Right forelimb (tissue), 1 donor: ENCODE measurements around the gene PRKCH.

Source experiments
- DNase-seq: peaks from one replicate; pipeline ENCODE4 v3.0.0-alpha.2; 2018

The PRKCH gene

DNA sequence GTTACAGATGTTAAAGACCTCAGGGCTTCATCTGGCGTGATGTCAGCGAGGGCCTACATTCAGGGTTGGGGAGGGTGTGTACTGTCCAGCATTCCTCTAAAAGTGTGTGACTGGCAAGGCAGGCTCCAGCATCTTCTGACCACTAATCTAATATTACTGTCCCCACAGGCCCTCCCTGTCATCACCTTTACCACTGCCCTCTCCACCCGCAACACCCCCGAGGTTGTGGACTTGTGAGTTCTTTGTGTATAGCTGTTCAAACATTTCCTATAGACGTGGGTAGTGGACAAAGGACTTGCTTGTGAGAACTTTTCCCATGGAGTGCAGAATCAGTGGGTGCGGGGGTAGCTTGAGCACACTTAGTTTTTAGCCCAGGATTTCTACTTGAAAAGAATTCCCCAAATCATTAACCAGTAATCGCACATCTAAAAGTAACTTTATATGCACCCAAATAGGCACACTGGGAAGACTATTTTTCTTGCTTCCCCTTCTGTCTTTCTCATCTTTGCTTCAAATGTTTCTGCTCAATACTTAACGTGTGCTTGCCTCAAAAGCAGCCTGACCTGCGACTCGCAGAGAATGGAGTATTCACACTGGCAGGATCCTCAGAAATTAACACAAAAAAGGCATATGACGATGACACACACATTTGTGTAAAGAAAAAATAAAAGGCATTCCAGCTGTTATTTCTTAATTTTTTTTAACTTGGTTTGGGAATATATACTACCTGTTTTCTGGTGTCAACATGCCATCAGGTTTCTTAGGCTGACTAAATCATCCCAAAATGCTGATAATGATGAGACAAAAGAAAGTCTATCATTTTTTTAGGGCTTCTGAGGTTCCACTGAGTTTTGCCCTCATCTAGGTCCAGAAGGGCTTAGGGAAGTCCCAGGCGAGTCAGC lies 215.5 kb downstream of the PRKCH start:
- DNase-seq: no peak

DNA sequence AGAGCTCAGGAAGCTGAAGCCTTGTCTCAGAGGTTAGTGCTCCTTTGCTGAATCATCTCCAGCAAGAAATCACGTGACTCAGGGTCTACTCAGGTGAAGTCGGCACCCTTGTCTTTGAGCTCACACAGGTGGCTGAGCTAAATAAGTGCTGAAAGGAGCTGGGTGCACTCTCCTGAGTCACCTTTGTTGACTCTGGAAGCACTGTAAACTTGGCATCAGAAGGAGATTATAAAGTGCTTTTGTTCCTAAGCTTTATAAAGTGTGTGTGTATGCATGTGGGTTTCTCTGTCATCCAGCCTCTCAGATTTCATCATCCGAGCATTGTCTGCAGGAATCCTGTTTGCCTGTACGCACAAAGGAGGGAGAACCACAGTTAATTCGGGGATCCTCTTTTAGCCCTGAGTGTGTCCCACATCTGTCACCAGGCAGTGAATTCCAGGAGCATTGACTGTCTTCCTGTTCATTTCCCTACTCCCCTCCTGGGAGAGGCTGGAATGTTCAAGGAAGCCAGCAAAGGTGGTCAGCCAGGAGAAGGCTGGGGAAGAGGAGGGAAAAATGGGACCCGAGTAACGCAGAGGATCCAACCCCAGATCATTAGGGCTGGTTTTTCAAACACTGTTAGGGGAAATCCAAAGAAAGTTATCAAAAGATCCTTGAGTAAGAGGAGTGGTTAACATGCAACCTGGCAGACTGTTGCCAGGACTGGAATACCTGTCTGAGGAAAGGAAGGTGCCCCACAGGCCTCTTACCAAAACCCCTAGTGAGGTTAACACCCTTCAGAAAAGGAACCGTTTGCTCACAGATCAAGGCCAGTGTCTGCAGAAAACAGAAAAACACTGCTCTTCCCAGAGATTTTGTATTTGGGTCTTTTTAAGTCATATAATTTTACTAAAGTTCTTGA lies 216.4 kb downstream of the PRKCH start:
- no peak for DNase-seq

- DNase-seq: no peak
Measured at GRCh38 chr14:61538464-61539022, 217.2 kb downstream of the PRKCH start.

DNA sequence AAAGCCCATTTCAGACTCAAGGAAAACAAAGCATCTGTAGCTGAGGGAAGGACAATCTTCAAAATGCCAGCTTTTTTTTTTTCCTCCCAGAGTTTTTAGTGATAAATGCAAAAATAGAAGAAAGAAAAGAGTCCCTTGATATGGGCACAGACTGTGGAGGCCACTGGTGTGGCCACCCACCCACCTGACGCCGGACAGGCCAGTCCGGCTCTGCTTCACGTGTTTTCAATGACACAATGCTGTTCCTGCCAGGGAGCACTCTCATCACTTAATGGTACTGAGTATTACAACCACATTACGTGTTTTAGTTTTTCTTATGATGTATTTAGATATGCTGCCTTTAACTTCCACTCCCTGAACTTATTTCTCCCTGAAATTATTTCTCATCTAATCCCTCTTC lies 218.3 kb downstream of the PRKCH start:
- DNase-seq: no peak

- no peak for DNase-seq
Measured at GRCh38 chr14:61540931-61541330, 219.6 kb downstream of the PRKCH start.

GRCh38 chr14:61542848-61543790 lies 221.7 kb downstream of the PRKCH start:
- DNase-seq: no peak

DNA sequence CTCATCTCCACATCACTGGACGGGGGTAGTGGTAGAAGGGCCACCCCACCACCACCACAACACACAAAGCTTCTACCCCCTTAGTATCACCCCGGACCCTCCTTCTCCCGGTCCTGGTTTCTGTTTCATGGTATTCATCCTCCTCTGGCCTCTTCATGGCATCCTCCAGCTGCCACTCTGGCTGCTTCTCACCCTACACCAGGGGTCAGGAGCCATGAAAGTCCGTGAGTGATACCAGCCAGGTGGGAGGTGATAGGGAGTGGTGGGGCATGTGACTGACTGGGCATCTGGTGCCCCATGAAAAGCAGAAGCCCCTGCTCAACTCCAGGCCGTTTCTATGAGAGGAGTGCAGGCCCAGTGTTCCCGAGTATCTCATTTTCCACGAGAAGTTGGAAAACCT lies 222.6 kb downstream of the PRKCH start:
- no peak for DNase-seq

DNA sequence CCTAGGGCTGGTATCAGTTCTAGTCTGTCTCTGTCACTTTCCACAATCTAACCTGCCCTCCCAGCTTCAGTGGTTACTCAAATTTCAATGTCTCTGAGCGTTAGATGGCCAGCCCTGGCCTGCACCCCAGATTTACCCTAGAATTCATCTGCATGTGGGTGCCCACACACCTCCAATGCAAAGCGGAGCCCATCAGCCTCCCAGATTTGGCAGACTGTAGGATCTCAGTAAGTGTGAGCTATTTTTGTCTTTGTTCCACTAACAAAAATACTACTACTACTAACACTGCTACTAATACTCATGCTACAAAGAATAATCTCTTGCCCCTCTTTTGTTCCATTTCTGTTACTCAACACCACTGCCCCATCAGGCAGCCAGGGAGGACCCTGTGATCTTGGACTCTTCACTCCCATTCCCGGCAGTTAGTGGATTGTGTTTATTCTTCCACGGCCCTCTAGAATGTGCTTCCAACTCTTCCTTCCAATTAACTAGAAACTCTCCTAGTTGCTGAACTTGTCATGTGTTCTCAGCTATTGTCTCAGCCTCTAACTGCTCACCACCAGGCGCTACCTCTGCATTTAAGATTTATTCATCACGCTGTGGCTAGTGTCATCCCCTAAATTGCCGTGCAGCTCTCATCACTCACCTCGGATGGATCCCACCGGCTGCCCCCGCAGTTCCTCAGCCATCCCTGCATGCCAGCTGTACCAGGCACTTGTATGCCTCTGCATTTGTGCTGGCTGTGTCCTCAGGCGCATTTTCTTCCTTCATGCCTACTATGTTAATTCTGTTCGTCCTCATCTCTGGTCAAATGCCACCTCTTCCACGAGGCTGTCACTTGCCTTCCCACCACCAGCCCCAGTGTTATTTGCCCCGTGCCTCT lies 223.3 kb downstream of the PRKCH start:
- no peak for DNase-seq

- DNase-seq: no peak
Measured at GRCh38 chr14:61545726-61546455, 224.5 kb downstream of the PRKCH start.

- DNase-seq: no peak
Measured at GRCh38 chr14:61547186-61548069, 226.0 kb downstream of the PRKCH start.

DNA sequence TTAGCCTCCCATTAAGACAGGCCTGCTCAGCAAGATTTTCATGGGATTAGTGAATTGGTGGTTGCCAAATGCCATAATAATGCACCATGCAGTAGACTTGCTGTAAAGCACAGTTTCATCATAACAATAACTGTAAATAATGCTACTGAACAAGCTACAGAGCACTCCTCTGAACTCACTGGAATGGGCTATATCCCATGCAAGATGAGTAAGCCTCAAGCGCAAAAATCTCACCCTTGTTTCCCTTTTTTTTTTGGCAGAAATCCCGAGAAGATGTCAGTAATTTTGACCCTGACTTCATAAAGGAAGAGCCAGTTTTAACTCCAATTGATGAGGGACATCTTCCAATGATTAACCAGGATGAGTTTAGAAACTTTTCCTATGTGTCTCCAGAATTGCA lies 228.0 kb downstream of the PRKCH start:
- DNase-seq: no peak

- no peak for DNase-seq
Measured at GRCh38 chr14:61551384-61551783, 230.0 kb downstream of the PRKCH start.

- no peak for DNase-seq
Measured at GRCh38 chr14:61552241-61552640, 230.9 kb downstream of the PRKCH start.

DNA sequence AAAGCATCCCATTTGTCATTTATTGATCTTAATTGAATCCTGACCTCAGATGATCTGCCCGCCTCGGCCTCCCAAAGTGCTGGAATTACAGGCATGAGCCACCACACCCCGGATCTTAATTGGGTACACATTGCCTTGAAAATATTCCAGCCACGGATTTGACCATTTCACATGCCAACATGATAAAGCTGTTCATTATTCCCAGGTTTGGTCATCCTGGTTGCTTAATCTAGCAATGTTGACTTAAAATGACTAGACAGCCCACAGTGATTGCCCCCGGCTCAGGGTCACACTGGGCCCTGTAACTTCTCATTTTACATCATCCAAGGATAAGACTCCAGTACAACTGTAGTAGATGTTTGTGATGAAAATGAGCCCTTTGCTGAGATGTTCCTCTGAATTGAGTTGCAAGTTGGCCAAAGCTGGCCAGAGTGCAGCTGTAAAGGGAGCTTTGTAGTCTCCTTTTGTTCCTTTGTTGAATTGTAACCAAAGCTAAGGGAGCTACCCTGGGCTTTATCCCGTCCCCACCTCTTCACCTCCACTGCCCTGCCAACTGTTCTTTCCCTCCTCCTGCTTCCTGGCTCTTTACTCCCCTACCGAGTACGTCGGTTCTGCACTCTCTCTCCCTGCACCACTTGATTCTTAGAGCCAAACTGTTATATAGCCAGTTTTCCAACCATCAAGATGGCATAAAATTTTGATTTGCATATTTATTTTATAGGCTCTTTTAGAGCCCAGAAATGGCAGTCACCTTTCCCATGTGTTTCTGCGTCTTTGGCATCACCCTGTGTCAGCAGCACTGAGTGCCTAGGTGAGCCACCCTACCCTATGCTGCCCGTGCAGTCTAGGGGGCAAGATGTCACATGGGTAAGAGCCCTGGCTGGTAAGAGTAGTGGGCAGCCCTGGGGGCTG lies 232.6 kb downstream of the PRKCH start:
- no peak for DNase-seq

GRCh38 chr14:61555056-61555838 lies 233.9 kb downstream of the PRKCH start:
- no peak for DNase-seq

GRCh38 chr14:61556455-61556854 lies 235.1 kb downstream of the PRKCH start:
- no peak for DNase-seq

DNA sequence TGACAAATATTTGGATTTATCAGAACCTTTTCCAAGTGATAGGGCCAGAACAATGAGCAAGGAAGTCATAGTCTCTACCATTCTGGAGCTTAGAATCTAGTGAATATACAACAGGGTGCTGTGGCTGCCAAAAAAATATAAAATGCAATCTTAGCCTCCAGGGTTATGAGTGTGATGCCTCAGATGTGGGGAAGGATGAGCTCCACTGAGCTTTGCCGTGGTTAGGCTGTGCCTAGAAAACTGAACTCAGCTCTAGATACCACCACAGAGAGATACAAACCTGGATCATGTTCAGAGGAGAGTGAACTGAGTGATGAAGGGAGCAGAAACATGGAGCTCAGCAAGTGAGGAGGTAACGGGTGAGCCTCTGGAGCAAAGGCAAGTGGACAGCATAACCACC lies 235.9 kb downstream of the PRKCH start:
- no peak for DNase-seq

- DNase-seq: no peak
Measured at GRCh38 chr14:61557854-61558253, 236.5 kb downstream of the PRKCH start.
